Endothelial cell of hepatic sinusoid (primary cell): ENCODE results near the gene ZNF732.
"Not testable (repeated sequence)": the region's sequence is repeated elsewhere in the genome, so short reads cannot be mapped to it uniquely, and the experiment has no call there.

ENCODE experiments used
- in situ Hi-C: cut with HindIII; loops from 2 replicates; pipeline ENCODE4 v1.10.0; 2017; ENCODE audit warnings: low sequenced_read_pairs

ZNF732 gene

GRCh38 chr4:253936-254756 lies 51.1 kb downstream of the ZNF732 start:
- in situ Hi-C loops = no loop called here

GRCh38 chr4:252065-252601 lies 53.1 kb downstream of the ZNF732 start:
- in situ Hi-C loops = no loop called here

GRCh38 chr4:244471-244870 lies 60.8 kb downstream of the ZNF732 start:
- in situ Hi-C loops = no loop called here

- in situ Hi-C loops = no loop called here
Measured at GRCh38 chr4:243426-243825, 61.8 kb downstream of the ZNF732 start.

- in situ Hi-C loops = no loop called here
Measured at GRCh38 chr4:242121-242848, 63.0 kb downstream of the ZNF732 start.

GRCh38 chr4:241411-241810 lies 63.9 kb downstream of the ZNF732 start:
- in situ Hi-C loops = not testable (repeated sequence)

GRCh38 chr4:236028-236427 lies 69.2 kb downstream of the ZNF732 start:
- in situ Hi-C loops = no loop called here

- in situ Hi-C loops = no loop called here
Measured at GRCh38 chr4:234178-234577, 71.1 kb downstream of the ZNF732 start.

- in situ Hi-C loops = no loop called here
Measured at GRCh38 chr4:223913-224497, 81.3 kb downstream of the ZNF732 start.
